ENCODE results near the gene NUBP2. TPM values are rescaled to one million over a fixed set of nuclear protein-coding genes. Genes with fewer than 3 reads are reported as not detected.

The NUBP2 gene
- polyA plus RNA-seq, 1 of the 3 experiments (the other 2 are of a cell fraction): 73.2 TPM

DNA sequence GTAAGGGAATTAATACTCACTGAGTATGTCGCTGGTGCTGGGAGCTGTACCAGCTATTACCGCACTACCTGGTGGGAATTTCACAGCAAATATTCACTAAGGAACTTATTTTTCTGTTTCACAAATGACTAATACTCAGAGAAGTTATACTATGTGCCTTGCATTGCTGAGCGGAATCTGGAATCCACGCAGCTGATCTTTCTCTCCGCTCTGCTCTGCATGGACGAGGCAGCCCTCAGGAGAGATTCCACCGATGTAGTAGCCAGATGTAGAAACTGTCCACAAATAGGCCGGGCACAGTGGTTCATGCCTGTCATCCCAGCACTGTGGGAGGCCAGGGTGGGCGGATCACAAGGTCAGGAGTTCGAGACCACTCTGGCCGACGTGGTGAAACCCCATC lies 28.6 kb upstream of the NUBP2 start:
- TF ChIP-seq ZBTB33 (IDR thresholded peaks at IDR 0.05; ENCODE audit: borderline replicate concordance, low read depth) (no peak), NRF1 (IDR thresholded peaks at IDR 0.05; ENCODE audit: low read depth, low read length) (no peak), FOXJ3 (CRISPR knock-in tag; IDR thresholded peaks at IDR 0.05) (no peak), PBX3 (IDR thresholded peaks at IDR 0.05) (no peak), NFIC (IDR thresholded peaks at IDR 0.05; ENCODE audit: borderline replicate concordance) (no peak)
- no peak overlapping the region for H3K9ac ChIP-seq
- no peak overlapping the region for H3K27ac ChIP-seq (ENCODE audit: low read depth in 2 of 2, low read length in 1 of 2)
- no peak overlapping the region for H3K4me2 ChIP-seq
- no peaks in the 10 kb centered on the region; the same call in 1 of the 2 replicates for H3K79me2 ChIP-seq (ENCODE audit: insufficient read depth)
- H3K36me3 ChIP-seq (replicated peaks in 1 of 2; ENCODE audit: control insufficient read depth in 1 of 2, insufficient read depth in 2 of 2, low read length in 1 of 2): peaks cover 0 to 27% of the 10 kb centered on the region in 2 experiments
- H3K4me1 ChIP-seq (ENCODE audit: control insufficient read depth in 1 of 2, insufficient read depth in 2 of 2, low read depth in 1 of 2, low read length in 1 of 2): no peaks in the 10 kb centered on the region
- WGBS (ENCODE audit: low lambda C conversion rate): 95% methylated on average over 10 of the region's 12 CpGs
- ChIA-PET POLR2A (no interaction called here), CTCF (interaction anchor here (1.2 kb wide), 1 partner anchor 11 kb away, joined by 3 read pairs; no protein-coding TSS in a partner anchor)
- no peak for DNase-seq
- no peaks in the 10 kb centered on the region for H3K27me3 ChIP-seq (ENCODE audit: insufficient read depth)
- H3F3A ChIP-seq (replicated peaks; ENCODE audit: insufficient read depth): no peaks in the 10 kb centered on the region
- no peaks in the 10 kb centered on the region for H3K9me3 ChIP-seq
- no peaks in the 10 kb centered on the region for H3K9me2 ChIP-seq
- no peak overlapping the region for H2AFZ ChIP-seq (ENCODE audit: low read depth)
- no peak overlapping the region for H3K4me3 ChIP-seq (ENCODE audit: low read depth in 2 of 2, low read length in 1 of 2)
- no peaks in the 10 kb centered on the region for H4K20me1 ChIP-seq (ENCODE audit: insufficient read depth)

DNA sequence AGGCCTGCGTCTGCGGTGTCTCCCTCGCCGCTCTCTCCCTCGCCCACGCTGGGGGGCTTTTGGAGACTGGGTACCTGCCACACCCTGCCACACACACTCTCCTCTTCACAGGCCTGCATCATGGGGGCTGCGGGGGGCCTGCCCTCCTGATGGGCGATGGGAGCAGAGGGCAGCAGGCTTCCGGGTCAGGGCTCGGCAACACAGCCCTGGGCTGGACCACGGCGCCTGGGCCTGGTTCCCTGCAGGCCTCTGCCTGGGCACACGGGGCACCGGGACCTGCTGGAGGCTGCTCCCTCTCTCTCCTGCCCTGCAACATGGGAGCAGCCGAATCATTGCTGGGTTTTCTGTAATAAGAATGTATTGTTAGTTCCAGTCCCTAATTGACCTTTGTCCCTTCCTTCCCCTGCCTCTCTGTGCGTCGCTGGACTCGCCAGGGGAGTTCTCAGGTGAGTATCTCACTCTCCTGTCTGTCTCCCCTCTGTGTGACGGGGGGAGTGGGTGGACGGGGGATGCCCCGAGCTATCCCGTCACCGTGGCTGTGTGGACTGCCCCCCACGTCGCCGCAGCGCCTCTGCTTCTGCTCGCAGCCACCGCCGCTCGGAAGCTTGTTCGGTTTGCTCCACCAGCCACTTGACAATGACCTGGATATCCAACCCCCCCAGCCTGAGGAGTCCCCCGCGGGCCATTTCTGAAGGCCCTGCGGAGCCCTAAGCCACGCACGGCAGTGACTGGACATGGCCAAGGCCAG lies 24.9 kb upstream of the NUBP2 start:
- no peak overlapping the region for H3K4me3 ChIP-seq (ENCODE audit: low read depth in 2 of 2, low read length in 1 of 2)
- no peak overlapping the region for H3K27ac ChIP-seq (ENCODE audit: low read depth in 2 of 2, low read length in 1 of 2)
- H4K20me1 ChIP-seq (ENCODE audit: insufficient read depth): no peaks in the 10 kb centered on the region
- WGBS (ENCODE audit: low lambda C conversion rate): 96% methylated on average over 25 of the region's 37 CpGs
- no peaks in the 10 kb centered on the region; the same call in 1 of the 2 replicates for H3K79me2 ChIP-seq (ENCODE audit: insufficient read depth)
- CTCF ChIA-PET: interaction anchor here (1.0 kb wide), 1 partner anchor 15 kb away, joined by 3 read pairs; the partner anchor contains the start of genes EME2 and MRPS34
- no peaks in the 10 kb centered on the region for H3K9me3 ChIP-seq
- no peaks in the 10 kb centered on the region for H3F3A ChIP-seq (replicated peaks; ENCODE audit: insufficient read depth)
- peaks cover 0 to 37% of the 10 kb centered on the region in 2 experiments for H3K36me3 ChIP-seq (replicated peaks in 1 of 2; ENCODE audit: control insufficient read depth in 1 of 2, insufficient read depth in 2 of 2, low read length in 1 of 2)
- no peaks in the 10 kb centered on the region for H3K4me1 ChIP-seq (ENCODE audit: control insufficient read depth in 1 of 2, insufficient read depth in 2 of 2, low read depth in 1 of 2, low read length in 1 of 2)
- H3K27me3 ChIP-seq (ENCODE audit: insufficient read depth): no peaks in the 10 kb centered on the region
- H3K4me2 ChIP-seq: no peak overlapping the region
- POLR2A ChIA-PET: no interaction called here
- no peak overlapping the region for H2AFZ ChIP-seq (ENCODE audit: low read depth)
- no peak overlapping the region for H3K9ac ChIP-seq
- DNase-seq: no peak
- no peaks in the 10 kb centered on the region for H3K9me2 ChIP-seq
- TF ChIP-seq USF1 (IDR thresholded peaks at IDR 0.05; ENCODE audit: borderline replicate concordance, low read depth) (no peak), FOXJ3 (CRISPR knock-in tag; IDR thresholded peaks at IDR 0.05) (no peak), RFX5 (IDR thresholded peaks at IDR 0.05; ENCODE audit: low read length) (no peak), FOXM1 (IDR thresholded peaks at IDR 0.05; ENCODE audit: low read depth) (no peak), RAD21 (IDR thresholded peaks at IDR 0.05; ENCODE audit: low read length) (no peak), EP300 (IDR thresholded peaks at IDR 0.05; ENCODE audit: borderline replicate concordance in 1 of 2, low read depth in 1 of 2, low read length in 1 of 2) (no peak), USF2 (IDR thresholded peaks at IDR 0.05; ENCODE audit: borderline replicate concordance, low read depth, low read length) (no peak), YY1 (IDR thresholded peaks at IDR 0.05; ENCODE audit: low read depth) (no peak), EZH2phosphoT487 (IDR thresholded peaks at IDR 0.05; ENCODE audit: borderline replicate concordance, low read depth) (no peak), NFIC (IDR thresholded peaks at IDR 0.05; ENCODE audit: borderline replicate concordance) (no peak), TCF12 (IDR thresholded peaks at IDR 0.05) (no peak), TAF1 (IDR thresholded peaks at IDR 0.05; ENCODE audit: borderline replicate concordance, low read depth, low read length) (no peak), MAX (IDR thresholded peaks at IDR 0.05; ENCODE audit: low read depth) (no peak), PBX3 (IDR thresholded peaks at IDR 0.05) (no peak)

Data from SK-N-SH (cell line).